ENCODE data around the gene PI4KA. TPM values are rescaled to one million over a fixed set of nuclear protein-coding genes. Genes with fewer than 3 reads are reported as not detected.

PI4KA gene
- total RNA-seq, 1 donor from 2014 or later = 24.1 TPM

GRCh38 chr22:20756846-20757245 lies 101.8 kb downstream of the PI4KA start:
- TF ChIP-seq, protein P1, sequence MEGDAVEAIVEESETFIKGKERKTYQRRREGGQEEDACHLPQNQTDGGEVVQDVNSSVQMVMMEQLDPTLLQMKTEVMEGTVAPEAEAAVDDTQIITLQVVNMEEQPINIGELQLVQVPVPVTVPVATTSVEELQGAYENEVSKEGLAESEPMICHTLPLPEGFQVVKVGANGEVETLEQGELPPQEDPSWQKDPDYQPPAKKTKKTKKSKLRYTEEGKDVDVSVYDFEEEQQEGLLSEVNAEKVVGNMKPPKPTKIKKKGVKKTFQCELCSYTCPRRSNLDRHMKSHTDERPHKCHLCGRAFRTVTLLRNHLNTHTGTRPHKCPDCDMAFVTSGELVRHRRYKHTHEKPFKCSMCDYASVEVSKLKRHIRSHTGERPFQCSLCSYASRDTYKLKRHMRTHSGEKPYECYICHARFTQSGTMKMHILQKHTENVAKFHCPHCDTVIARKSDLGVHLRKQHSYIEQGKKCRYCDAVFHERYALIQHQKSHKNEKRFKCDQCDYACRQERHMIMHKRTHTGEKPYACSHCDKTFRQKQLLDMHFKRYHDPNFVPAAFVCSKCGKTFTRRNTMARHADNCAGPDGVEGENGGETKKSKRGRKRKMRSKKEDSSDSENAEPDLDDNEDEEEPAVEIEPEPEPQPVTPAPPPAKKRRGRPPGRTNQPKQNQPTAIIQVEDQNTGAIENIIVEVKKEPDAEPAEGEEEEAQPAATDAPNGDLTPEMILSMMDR (conservative IDR thresholded peaks at IDR 0.05; ENCODE audit: low read depth, low read length) = no peak
- no peak overlapping the region for H3K4me3 ChIP-seq (ENCODE audit: low read depth, low read length)
- DNase-seq (ENCODE audit: low read depth) = no peak

GRCh38 chr22:20752873-20753272 lies 105.7 kb downstream of the PI4KA start:
- DNase-seq (ENCODE audit: low read depth) = no peak
- TF ChIP-seq, protein P1 (conservative IDR thresholded peaks at IDR 0.05; ENCODE audit: low read depth, low read length) = no peak
- H3K4me3 ChIP-seq (ENCODE audit: low read depth, low read length) = no peak overlapping the region

GRCh38 chr22:20752104-20752741 lies 106.4 kb downstream of the PI4KA start:
- DNase-seq (ENCODE audit: low read depth) = no peak
- TF ChIP-seq, protein P1 (conservative IDR thresholded peaks at IDR 0.05; ENCODE audit: low read depth, low read length) = no peak
- no peak overlapping the region for H3K4me3 ChIP-seq (ENCODE audit: low read depth, low read length)

DNA sequence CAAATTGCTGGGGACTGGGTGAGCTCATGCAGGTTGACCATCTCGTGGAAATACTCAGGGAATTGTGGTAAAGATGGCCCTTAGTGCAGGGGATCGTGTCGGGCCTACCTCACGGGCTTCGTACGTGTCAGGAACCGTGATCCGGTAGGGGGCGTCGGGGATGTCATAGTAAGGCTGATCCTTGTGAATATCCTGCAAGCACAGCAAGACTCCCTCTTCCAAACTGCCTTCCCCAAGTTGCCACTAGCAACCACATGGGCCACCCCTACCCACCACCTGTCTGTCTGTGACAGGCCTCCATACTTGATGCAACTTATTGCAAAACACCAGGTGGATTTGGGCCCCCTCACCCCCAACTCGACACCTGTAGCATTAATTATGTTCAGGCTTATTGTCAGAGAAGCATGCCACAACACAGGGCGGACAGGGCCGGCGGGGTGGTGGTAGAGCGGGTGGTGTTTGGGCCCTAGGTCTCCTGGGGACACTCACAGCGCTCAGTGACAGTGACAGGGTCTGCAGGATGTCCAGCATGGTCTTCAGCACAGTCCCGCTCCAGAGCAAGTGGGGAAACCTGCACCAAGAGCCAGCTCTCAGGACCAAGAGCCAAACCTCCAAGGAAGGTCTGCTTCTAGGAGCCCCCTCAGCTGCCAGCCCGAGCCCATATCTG lies 107.3 kb downstream of the PI4KA start:
- no peak for DNase-seq (ENCODE audit: low read depth)
- TF ChIP-seq, protein P1 (conservative IDR thresholded peaks at IDR 0.05; ENCODE audit: low read depth, low read length) = no peak
- H3K4me3 ChIP-seq (ENCODE audit: low read depth, low read length) = no peak overlapping the region

- H3K4me3 ChIP-seq (ENCODE audit: low read depth, low read length) = no peak overlapping the region
- TF ChIP-seq, protein P1 (conservative IDR thresholded peaks at IDR 0.05; ENCODE audit: low read depth, low read length) = no peak
- DNase-seq (ENCODE audit: low read depth) = peak; percentile 37
These were observed 108.0 kb downstream of the PI4KA start for GRCh38 chr22:20750461-20751184.

DNA sequence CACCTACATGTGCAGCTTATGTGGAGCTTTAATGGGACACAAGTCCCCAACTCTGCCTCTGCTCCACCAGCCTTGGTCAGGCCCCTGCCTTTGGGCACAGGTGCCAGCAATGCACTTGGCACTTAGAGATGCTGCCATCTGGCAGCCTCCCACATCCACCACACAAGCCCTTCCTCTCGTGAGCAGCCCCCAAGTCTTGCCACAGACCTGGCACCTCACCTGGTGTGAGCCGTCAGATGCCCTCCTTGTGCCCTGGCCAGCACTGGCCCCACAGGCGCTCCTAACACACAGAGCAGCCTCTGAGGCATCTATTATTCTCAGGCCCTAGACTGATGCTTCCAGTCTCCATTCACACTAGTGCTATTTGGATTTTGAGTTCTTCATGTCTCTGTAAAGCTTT lies 109.2 kb downstream of the PI4KA start:
- no peak for DNase-seq (ENCODE audit: low read depth)
- H3K4me3 ChIP-seq (ENCODE audit: low read depth, low read length) = no peak overlapping the region
- TF ChIP-seq, protein P1 (conservative IDR thresholded peaks at IDR 0.05; ENCODE audit: low read depth, low read length) = no peak
